Measurements from ENCODE around the gene HDAC4. TPM values are rescaled to one million over a fixed set of nuclear protein-coding genes. Genes with fewer than 3 reads are reported as not detected.

Gene HDAC4
- total RNA-seq, 1 experiment from 2014 or later = 21.8 TPM

GRCh38 chr2:239256350-239256743 is 144.5 kb downstream of the HDAC4 start:
- ChIA-PET CTCF (no interaction called here), POLR2A (no interaction called here)
- peaks cover 8% of the 10 kb centered on the region for H3K9me3 Mint-ChIP-seq (ENCODE audit: unreplicated experiment)
- no peaks in the 10 kb centered on the region for H3K27me3 Mint-ChIP-seq (ENCODE audit: insufficient read depth, unreplicated experiment)
- intact Hi-C loops (cut with micrococcal nuclease) = no loop called here
- peaks cover 4% of the 10 kb centered on the region for H3K36me3 Mint-ChIP-seq (ENCODE audit: insufficient read depth, unreplicated experiment)
- no peak overlapping the region for H3K4me3 Mint-ChIP-seq (ENCODE audit: unreplicated experiment)
- DNase-seq (ENCODE audit: unreplicated experiment) = no peak
- BruUV-seq (replicated peaks) = no TSS peak
- peaks cover 14% of the 10 kb centered on the region for H3K4me1 Mint-ChIP-seq (ENCODE audit: insufficient read depth, unreplicated experiment)
- TF ChIP-seq, protein P1, sequence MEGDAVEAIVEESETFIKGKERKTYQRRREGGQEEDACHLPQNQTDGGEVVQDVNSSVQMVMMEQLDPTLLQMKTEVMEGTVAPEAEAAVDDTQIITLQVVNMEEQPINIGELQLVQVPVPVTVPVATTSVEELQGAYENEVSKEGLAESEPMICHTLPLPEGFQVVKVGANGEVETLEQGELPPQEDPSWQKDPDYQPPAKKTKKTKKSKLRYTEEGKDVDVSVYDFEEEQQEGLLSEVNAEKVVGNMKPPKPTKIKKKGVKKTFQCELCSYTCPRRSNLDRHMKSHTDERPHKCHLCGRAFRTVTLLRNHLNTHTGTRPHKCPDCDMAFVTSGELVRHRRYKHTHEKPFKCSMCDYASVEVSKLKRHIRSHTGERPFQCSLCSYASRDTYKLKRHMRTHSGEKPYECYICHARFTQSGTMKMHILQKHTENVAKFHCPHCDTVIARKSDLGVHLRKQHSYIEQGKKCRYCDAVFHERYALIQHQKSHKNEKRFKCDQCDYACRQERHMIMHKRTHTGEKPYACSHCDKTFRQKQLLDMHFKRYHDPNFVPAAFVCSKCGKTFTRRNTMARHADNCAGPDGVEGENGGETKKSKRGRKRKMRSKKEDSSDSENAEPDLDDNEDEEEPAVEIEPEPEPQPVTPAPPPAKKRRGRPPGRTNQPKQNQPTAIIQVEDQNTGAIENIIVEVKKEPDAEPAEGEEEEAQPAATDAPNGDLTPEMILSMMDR (IDR thresholded peaks at IDR 0.05; ENCODE audit: unreplicated experiment) = no peak
- no peak overlapping the region for H3K27ac Mint-ChIP-seq (ENCODE audit: low read depth, unreplicated experiment)

DNA sequence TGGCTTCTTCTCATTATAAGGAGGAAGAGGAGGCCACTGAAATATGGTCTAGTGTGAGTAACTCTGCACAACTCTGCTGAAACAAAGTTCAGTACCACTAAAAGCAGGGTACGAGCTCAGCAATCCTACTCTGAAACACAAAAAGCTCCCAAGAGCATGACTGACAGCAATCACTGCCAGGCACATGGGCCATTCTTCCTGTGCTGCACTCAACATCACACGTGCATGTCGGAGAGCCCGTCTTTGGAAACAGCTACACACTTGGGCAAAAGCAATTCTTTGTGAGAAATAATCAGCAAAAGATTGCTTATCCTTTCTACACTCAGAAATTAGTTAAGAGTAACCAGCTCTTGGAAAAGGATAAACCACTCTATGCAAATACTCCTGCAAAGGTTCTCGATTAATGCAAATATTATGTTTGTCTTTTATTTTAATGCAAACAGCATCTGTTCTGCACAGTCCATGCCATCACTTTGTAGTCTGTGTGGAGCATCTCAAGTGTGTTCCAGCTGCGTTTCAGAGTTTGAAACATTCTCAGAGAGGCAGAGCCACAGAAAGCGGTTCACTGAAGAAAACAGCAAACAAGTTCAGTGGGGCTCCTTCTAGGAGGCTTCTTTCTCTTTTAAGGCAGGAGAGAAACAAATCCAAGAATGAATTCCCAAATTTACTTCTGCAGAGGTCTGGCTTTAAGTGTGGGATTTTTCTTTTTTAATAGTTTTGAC is 145.0 kb downstream of the HDAC4 start:
- Mint-ChIP-seq H3K27me3 (ENCODE audit: insufficient read depth, unreplicated experiment) (no peaks in the 10 kb centered on the region), H3K36me3 (ENCODE audit: insufficient read depth, unreplicated experiment) (peaks cover 4% of the 10 kb centered on the region), H3K4me3 (ENCODE audit: unreplicated experiment) (no peak overlapping the region), H3K9me3 (ENCODE audit: unreplicated experiment) (peaks cover 8% of the 10 kb centered on the region), H3K4me1 (ENCODE audit: insufficient read depth, unreplicated experiment) (peaks cover 14% of the 10 kb centered on the region), H3K27ac (ENCODE audit: low read depth, unreplicated experiment) (no peak overlapping the region)
- TF ChIP-seq, protein P1 (IDR thresholded peaks at IDR 0.05; ENCODE audit: unreplicated experiment) = no peak
- ChIA-PET CTCF (no interaction called here), POLR2A (no interaction called here)
- BruUV-seq (replicated peaks) = no TSS peak
- no peak for DNase-seq (ENCODE audit: unreplicated experiment)
- intact Hi-C loops (cut with micrococcal nuclease) = no loop called here

- Mint-ChIP-seq H3K27ac (ENCODE audit: low read depth, unreplicated experiment) (no peak overlapping the region), H3K4me3 (ENCODE audit: unreplicated experiment) (no peak overlapping the region), H3K36me3 (ENCODE audit: insufficient read depth, unreplicated experiment) (peaks cover 4% of the 10 kb centered on the region), H3K4me1 (ENCODE audit: insufficient read depth, unreplicated experiment) (peaks cover 14% of the 10 kb centered on the region), H3K27me3 (ENCODE audit: insufficient read depth, unreplicated experiment) (no peaks in the 10 kb centered on the region), H3K9me3 (ENCODE audit: unreplicated experiment) (peaks cover 8% of the 10 kb centered on the region)
- DNase-seq (ENCODE audit: unreplicated experiment) = no peak
- POLR2A ChIA-PET = no interaction called here
- BruUV-seq (replicated peaks) = no TSS peak
- intact Hi-C loops (cut with micrococcal nuclease) = no loop called here
- TF ChIP-seq, protein P1 (IDR thresholded peaks at IDR 0.05; ENCODE audit: unreplicated experiment) = no peak
- CTCF ChIA-PET = no interaction called here
Measured at GRCh38 chr2:239255218-239255617, 145.6 kb downstream of the HDAC4 start.

DNA sequence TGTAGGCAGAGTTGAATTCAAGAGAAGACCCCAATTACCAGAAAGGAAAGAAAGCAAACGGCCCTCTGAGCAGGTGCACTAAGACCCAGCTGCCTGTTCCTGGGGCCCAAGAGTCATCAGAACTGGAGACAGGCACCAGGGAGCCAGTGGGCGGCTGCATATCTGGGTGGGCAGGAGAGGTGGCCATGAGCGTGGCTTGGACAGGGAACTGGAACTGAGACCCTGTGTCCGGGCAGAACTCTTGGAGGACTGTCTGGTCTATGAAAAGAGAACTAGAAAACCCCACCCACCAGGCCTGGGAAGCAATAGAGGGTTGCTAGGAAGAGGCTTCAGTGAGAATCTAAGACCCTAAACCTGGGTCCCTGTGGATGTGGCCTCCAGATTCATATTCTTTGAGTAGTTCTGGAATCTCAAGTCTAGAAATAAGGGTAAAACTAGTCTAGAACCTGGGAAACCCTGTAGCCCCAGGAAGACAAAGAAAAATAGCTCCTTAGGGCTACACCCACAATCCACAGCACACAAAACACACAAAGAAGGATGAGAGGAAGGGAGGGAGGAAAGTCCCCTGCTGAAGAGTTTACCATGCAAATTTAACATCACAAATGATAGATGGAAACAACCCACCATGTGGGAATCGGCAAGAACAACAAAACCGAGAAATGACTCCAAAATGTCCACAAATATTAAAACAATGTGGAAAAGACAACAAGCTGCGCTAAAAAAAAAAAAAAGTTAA is 147.0 kb downstream of the HDAC4 start:
- Mint-ChIP-seq H3K4me1 (ENCODE audit: insufficient read depth, unreplicated experiment) (peaks cover 9% of the 10 kb centered on the region), H3K4me3 (ENCODE audit: unreplicated experiment) (no peak overlapping the region), H3K27me3 (ENCODE audit: insufficient read depth, unreplicated experiment) (no peaks in the 10 kb centered on the region), H3K27ac (ENCODE audit: low read depth, unreplicated experiment) (no peak overlapping the region), H3K9me3 (ENCODE audit: unreplicated experiment) (peaks cover 8% of the 10 kb centered on the region), H3K36me3 (ENCODE audit: insufficient read depth, unreplicated experiment) (peaks cover 8% of the 10 kb centered on the region)
- intact Hi-C loops (cut with micrococcal nuclease) = no loop called here
- no peak for DNase-seq (ENCODE audit: unreplicated experiment)
- POLR2A ChIA-PET = no interaction called here
- CTCF ChIA-PET = no interaction called here
- TF ChIP-seq, protein P1 (IDR thresholded peaks at IDR 0.05; ENCODE audit: unreplicated experiment) = no peak
- no TSS peak for BruUV-seq (replicated peaks)
